LNCAP (cell line): ENCODE measurements around the gene LGALS8.

Source experiments
- CTCF ChIP-seq: fragments of 450-650 bp; IDR thresholded peaks from 2 replicates; pipeline ENCODE4 v1.5.1; 2017; ENCODE audit warnings: mild to moderate bottlenecking

LGALS8 gene

GRCh38 chr1:236526079-236526478, 2.3 kb downstream of the LGALS8 start:
- no peak for TF ChIP-seq CTCF

DNA sequence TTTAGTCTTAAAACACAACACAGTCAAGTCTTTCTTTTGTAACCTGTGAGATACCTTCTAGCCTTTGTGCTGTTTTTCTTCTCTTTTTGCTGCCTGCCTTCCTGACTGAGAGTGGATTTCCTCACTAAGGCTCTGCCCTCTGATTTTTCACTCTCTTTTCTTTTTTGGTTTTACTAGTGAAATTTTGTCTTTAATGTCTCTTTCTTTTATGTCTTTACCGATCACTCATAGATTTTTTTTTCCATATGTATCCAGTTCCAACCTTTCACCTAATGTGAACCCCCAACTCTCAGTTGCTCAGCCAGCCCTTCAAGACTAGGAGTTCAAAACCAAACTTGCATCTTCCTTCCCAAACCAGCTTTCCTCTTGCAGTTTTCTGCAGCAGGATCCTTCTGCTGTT, 6.5 kb downstream of the LGALS8 start:
- no peak for TF ChIP-seq CTCF

DNA sequence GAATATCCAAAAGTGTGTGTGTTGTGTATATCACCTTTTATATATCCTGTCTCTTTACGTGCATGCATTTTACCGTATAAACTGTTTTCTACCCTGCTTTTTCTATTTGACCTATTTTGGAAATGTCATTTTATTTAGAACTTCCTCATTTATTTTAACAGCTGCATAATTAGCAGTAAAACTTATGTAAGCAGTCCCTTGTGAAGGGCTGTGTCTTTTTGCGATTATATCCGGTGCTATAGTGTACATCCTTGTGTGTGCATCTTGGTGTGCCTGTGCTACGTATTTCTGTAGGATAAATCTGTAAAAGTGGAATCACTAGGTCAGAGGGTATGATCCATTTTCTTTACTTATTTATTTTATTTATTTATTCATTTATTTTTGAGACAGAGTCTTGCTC, 7.2 kb downstream of the LGALS8 start:
- TF ChIP-seq CTCF, result no peak

DNA sequence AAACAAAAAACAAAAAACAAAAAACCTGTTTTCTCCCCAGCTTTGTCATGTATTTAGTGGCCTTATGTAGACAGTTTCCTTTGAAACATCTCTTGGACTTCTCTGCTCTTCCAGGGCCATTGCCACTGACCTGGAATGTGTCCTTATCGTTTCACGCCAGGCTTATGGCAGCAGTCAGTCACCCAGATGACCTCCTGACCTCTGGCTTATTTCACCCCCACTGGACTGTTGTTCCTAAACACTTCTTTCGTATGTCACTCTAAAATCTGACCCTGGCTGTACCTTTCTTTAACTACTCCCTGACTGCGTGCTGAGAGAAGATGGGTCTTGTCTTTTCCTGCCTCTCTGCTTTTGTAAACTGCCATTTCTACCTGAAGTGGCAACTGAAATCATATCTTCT, 9.1 kb downstream of the LGALS8 start:
- TF ChIP-seq CTCF, result no peak

- TF ChIP-seq CTCF, result no peak
Observed at GRCh38 chr1:236534151-236534651, 10.4 kb downstream of the LGALS8 start.

DNA sequence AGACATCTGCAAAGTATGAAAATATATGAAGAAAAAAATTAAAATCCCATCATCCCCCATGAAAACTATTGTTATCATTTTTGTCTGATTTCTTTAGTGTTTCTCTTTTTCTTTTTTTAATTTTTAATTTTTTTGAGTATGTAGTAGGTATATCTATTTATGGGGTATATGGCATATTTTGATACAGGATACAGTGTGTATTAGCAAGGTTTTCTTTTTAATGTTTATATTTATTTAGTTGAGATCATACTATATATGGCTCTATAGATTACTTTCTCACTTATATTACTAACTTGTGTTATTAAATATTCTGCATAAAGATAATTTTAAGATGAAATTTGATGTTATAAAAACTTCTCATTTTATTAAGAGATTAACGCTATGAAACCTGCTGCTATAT, 11.4 kb downstream of the LGALS8 start:
- TF ChIP-seq CTCF, result no peak

DNA sequence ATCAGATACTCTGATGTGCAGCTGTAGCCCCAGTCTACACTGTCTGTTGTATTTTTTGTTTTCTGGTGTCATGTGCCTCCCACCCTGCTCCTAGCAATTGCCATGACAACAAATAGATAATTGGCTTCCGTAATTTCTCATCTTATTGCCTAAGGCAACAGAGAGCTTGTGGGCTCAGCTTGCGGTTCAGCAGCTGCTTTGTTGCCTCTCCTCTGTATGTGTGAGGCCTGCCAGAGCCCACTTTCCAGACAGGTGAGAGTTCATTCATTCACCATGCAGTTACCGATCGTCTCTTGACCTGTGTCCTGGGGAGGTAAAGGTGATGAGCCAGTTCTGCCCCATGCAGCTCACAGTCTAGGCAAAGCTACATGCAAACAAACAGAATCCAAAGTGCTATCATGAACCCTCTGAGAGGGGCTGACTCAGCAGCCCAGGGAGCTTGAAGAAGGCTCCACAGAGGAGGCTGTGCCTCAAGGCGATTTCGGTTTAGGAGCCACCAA, 11.9 kb downstream of the LGALS8 start:
- no peak for TF ChIP-seq CTCF

GRCh38 chr1:236536540-236536939, 12.8 kb downstream of the LGALS8 start:
- no peak for TF ChIP-seq CTCF
